HL-60 (cell line): ENCODE measurements around the gene SLC18B1.

Experiments used
- CTCF ChIP-seq: IDR thresholded peaks from one replicate; pipeline ENCODE4 v1.5.1; 2011; ENCODE audit warnings: low read length, control low read depth, inconsistent platforms; ENCODE audit not compliant: insufficient read depth
- TF ChIP-seq, protein P1 (sequence below): IDR thresholded peaks from 2 replicates; pipeline ENCODE4 v1.6.1; 2012; ENCODE audit warnings: low read depth; ENCODE audit not compliant: insufficient replicate concordance

GRCh38 chr6:132811276-132811675 is 12.8 kb upstream of the SLC18B1 start:
- TF ChIP-seq CTCF = no peak
- TF ChIP-seq, protein P1, sequence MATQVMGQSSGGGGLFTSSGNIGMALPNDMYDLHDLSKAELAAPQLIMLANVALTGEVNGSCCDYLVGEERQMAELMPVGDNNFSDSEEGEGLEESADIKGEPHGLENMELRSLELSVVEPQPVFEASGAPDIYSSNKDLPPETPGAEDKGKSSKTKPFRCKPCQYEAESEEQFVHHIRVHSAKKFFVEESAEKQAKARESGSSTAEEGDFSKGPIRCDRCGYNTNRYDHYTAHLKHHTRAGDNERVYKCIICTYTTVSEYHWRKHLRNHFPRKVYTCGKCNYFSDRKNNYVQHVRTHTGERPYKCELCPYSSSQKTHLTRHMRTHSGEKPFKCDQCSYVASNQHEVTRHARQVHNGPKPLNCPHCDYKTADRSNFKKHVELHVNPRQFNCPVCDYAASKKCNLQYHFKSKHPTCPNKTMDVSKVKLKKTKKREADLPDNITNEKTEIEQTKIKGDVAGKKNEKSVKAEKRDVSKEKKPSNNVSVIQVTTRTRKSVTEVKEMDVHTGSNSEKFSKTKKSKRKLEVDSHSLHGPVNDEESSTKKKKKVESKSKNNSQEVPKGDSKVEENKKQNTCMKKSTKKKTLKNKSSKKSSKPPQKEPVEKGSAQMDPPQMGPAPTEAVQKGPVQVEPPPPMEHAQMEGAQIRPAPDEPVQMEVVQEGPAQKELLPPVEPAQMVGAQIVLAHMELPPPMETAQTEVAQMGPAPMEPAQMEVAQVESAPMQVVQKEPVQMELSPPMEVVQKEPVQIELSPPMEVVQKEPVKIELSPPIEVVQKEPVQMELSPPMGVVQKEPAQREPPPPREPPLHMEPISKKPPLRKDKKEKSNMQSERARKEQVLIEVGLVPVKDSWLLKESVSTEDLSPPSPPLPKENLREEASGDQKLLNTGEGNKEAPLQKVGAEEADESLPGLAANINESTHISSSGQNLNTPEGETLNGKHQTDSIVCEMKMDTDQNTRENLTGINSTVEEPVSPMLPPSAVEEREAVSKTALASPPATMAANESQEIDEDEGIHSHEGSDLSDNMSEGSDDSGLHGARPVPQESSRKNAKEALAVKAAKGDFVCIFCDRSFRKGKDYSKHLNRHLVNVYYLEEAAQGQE = no peak
